Measurements from ENCODE around the gene TFIP11. TPM values are rescaled to one million over a fixed set of nuclear protein-coding genes. Genes with fewer than 3 reads are reported as not detected.

Gene TFIP11
- total and polyA plus RNA-seq, 9 of the 15 experiments (the other 6 are each of a cell fraction or from before 2014, with no cell fraction given): 11.5 to 38.1 (median 25.2) TPM

GRCh38 chr22:26484360-26484706 lies 27.9 kb downstream of the TFIP11 start (continued):
- TF ChIP-seq USF2 (CRISPR knock-in tag; IDR thresholded peaks at IDR 0.05) (peak; percentile 73), TOE1 (IDR thresholded peaks at IDR 0.05; ENCODE audit: borderline replicate concordance) (peak; percentile 75; the same call in 1 of the 2 replicates), TOE1 (CRISPR knock-in tag; IDR thresholded peaks at IDR 0.05; ENCODE audit: borderline replicate concordance, low read depth) (no peak), ZNF175 (CRISPR knock-in tag; IDR thresholded peaks at IDR 0.05; ENCODE audit: low read depth) (no peak), ID3 (CRISPR knock-in tag; IDR thresholded peaks at IDR 0.05) (no peak), ID3 (tag; IDR thresholded peaks at IDR 0.05) (no peak), POLR2B (IDR thresholded peaks at IDR 0.05; ENCODE audit: low read depth, partially characterized antibody) (no peak), HNRNPK (IDR thresholded peaks at IDR 0.05; ENCODE audit: low read depth, low read length, poor library complexity, severe bottlenecking) (no peak), HOXB6 (CRISPR knock-in tag; IDR thresholded peaks at IDR 0.05; ENCODE audit: borderline replicate concordance) (no peak), AFF4 (CRISPR knock-in tag; IDR thresholded peaks at IDR 0.05) (no peak), ZNF146 (CRISPR knock-in tag; IDR thresholded peaks at IDR 0.05; ENCODE audit: unreplicated experiment) (no peak), MXI1 (IDR thresholded peaks at IDR 0.05; ENCODE audit: low read depth, low read length) (peak; percentile 37; the same call in 1 of the 2 replicates), TEAD1 (CRISPR knock-in tag; IDR thresholded peaks at IDR 0.05) (no peak), ZNF589 (CRISPR knock-in tag; IDR thresholded peaks at IDR 0.05; ENCODE audit: low read depth) (peak; percentile 14; the same call in 1 of the 2 replicates), HDAC1 (IDR thresholded peaks at IDR 0.05) (peak in 1 of 2 experiments; percentile 79; a peak in 1 of 4 replicates), CHAMP1 (IDR thresholded peaks at IDR 0.05) (no peak), CBFA2T2 (conservative IDR thresholded peaks at IDR 0.05) (peak; percentile 26; the same call in 1 of the 2 replicates), BHLHE40 (IDR thresholded peaks at IDR 0.05; ENCODE audit: low read length) (peak; percentile 53; the same call in 1 of the 2 replicates), SMARCB1 (IDR thresholded peaks at IDR 0.05; ENCODE audit: insufficient read length, low read depth) (no peak), BRD9 (IDR thresholded peaks at IDR 0.05; ENCODE audit: low read depth, partially characterized antibody) (peak; percentile 12), RBM39 (optimal IDR thresholded peaks at IDR 0.05; ENCODE audit: low read depth, low read length) (no peak), EWSR1 (IDR thresholded peaks at IDR 0.05; ENCODE audit: borderline replicate concordance, low read depth, partially characterized antibody) (no peak)
